Body of pancreas (tissue), 4 donors: ENCODE measurements around the gene METTL23. TPM values are rescaled to one million over a fixed set of nuclear protein-coding genes. Genes with fewer than 3 reads are reported as not detected.

Experiments
- ATAC-seq: fragments of 150-250 bp; one replicate; pipeline ENCODE4 v1.9.1; 2016
- DNase-seq, 4 donors: peaks; one replicate each; pipeline ENCODE4 v3.0.0-alpha.2; 2019
- H3K27ac ChIP-seq, 4 donors: fragments of 200-600 bp; sonication (generic); 1 replicate in 3 of 4; 2 replicates in 1 of 4; pipeline versions ENCODE4 v1.5.1 to v1.6.1; 2016 to 2019; ENCODE audit warnings: mild to moderate bottlenecking in 1 of 4, mixed read lengths in 1 of 4, moderate library complexity in 1 of 4
- H3K27me3 ChIP-seq, 2 donors: fragments of 200-600 bp; sonication (generic); one replicate each; pipeline ENCODE4 v1.6.0; 2016; ENCODE audit warnings: mild to moderate bottlenecking in 1 of 2
- H3K36me3 ChIP-seq, 2 donors: fragments of 200-600 bp; sonication (generic); replicated peaks in 1 of 2; 2 replicates each; pipeline ENCODE4 v1.5.1; 2016; ENCODE audit warnings: low read depth in 2 of 2; ENCODE audit not compliant: insufficient read depth in 1 of 2
- H3K4me1 ChIP-seq: fragments of 200-600 bp; sonication (generic); one replicate; pipeline ENCODE4 v1.6.0; 2016
- H3K4me3 ChIP-seq, 2 donors: fragments of 200-600 bp; sonication (generic); 1 replicate in 1 of 2; 2 replicates in 1 of 2; pipeline ENCODE4 v1.5.1; 2016 to 2019
- H3K9me3 ChIP-seq, 3 donors: fragments of 200-600 bp; sonication (generic); 1 replicate in 2 of 3; 2 replicates in 1 of 3; pipeline ENCODE4 v1.5.1; 2016
- POLR2A ChIP-seq, 3 donors: fragments of 450-650 bp; IDR thresholded peaks; one replicate each; pipeline ENCODE4 v1.6.1; 2016; ENCODE audit warnings: antibody characterized with exemption in 3 of 3, mild to moderate bottlenecking in 2 of 3
- WGBS, 2 donors: methylation state at CpG; one replicate each; pipeline ENCODE4 v1.1.5; 2017; 5-methylcytosine and 5-hydroxymethylcytosine counted together
- intact Hi-C: fragments of 100-400 bp; cut with DNase I; formaldehyde crosslinking; loops from one replicate; pipeline ENCODE4 v1.15.1; 2023
- total RNA-seq, 2 donors: library from RNA; depleted of rRNA; stranded (reverse); fragments of >200 nt; gene quantifications; one replicate each; pipeline ENCODE4 v1.1.0, GENCODE V29; 2016
- TF ChIP-seq, protein P1 (sequence below), 7 experiments: fragments of 450-650 bp in 4 of 7; fragments of 200-600 bp in 3 of 7; sonication (generic) in 3 of 7; IDR thresholded peaks; one replicate each; pipeline ENCODE4 v1.5.1; 2016 to 2019; ENCODE audit warnings: antibody characterized with exemption in 7 of 7

The METTL23 gene
- total RNA-seq, 2 donors from 2014 or later = 25.9 to 44.2 TPM

DNA sequence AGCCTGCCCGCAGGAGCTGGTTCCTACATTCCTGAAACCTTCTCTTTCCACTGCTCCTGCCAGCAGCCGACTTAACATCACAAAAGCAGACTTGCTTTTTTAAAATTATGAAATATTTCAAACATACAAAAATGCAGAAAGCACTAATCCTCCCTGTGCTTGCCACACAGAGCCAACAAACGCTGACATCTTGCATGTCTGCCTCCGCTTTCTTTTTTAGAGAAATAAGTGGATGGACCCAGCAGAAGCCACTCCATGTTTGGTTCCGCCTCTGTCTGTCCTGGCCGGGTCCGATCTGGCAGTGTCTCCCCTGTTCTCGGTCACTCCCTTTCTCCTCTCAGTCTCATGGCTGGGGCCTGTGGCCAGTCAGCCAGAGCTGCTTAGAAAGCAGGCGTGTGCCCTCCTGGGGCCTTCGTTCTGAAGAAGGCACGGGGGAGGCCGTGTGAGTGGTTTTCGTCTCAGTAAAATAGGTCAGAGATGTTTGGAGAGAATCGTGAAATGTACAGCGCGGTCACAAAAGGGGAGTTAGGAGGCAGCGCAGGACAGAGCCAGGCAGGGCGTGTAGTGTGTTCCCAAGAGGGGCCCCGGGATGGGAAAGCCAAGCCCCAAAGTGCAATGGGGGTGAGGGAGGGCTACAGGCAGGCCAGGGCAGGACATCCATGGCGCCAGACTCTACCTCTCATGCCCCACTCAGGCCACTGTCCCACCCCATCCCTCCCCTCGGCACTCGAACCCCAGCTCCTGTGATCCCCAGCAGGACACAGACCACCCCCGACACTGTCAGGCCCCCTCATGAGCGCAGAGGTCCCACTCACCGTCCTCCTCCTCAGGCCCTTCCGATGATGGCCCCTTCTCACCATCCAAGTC, 39.1 kb upstream of the METTL23 start:
- Histone ChIP-seq H3K27me3 (no peaks in the 10 kb centered on the region), H3K4me1 (peaks cover 15% of the 10 kb centered on the region), H3K4me3 (no peak overlapping the region), H3K9me3 (no peaks in the 10 kb centered on the region), H3K27ac (peak overlapping the region; percentile 25 to 65 (median 60)), H3K36me3 (no peaks in the 10 kb centered on the region)
- 80 to 85% methylated on average over 26 of the region's 26 CpGs for WGBS, 2 donors
- ATAC-seq = peak; percentile 21
- intact Hi-C loops = no loop called here
- TF ChIP-seq POLR2A (IDR thresholded peaks at IDR 0.05) = no peak
- TF ChIP-seq, protein P1, sequence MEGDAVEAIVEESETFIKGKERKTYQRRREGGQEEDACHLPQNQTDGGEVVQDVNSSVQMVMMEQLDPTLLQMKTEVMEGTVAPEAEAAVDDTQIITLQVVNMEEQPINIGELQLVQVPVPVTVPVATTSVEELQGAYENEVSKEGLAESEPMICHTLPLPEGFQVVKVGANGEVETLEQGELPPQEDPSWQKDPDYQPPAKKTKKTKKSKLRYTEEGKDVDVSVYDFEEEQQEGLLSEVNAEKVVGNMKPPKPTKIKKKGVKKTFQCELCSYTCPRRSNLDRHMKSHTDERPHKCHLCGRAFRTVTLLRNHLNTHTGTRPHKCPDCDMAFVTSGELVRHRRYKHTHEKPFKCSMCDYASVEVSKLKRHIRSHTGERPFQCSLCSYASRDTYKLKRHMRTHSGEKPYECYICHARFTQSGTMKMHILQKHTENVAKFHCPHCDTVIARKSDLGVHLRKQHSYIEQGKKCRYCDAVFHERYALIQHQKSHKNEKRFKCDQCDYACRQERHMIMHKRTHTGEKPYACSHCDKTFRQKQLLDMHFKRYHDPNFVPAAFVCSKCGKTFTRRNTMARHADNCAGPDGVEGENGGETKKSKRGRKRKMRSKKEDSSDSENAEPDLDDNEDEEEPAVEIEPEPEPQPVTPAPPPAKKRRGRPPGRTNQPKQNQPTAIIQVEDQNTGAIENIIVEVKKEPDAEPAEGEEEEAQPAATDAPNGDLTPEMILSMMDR (IDR thresholded peaks at IDR 0.05) = no peak
- peak in 2 of 4 donors; percentile 45 to 60 for DNase-seq

DNA sequence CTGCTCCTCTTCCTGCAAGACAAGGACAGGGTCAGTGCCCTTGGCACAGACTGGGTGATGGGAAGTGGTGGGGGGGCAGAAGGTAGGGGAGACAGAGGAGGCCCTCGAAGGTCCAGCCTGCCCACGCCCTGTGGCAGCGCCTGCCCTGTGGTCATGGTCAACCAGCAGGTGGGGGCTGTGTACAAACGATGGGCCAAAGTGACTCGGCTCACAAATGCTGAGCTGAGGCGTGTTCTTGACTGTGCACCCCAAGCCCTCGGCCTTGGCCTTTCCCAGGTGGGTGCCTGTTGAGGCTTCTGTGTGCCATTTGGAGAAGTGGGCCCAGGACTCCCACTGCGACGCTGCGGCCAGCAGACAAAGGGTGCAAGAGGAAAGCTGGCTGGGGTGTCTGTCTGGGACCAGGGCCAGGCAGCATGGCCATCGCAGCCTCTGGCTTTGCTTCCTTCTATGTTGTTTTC, 38.4 kb upstream of the METTL23 start:
- Histone ChIP-seq H3K4me3 (no peak overlapping the region), H3K27me3 (no peaks in the 10 kb centered on the region), H3K36me3 (no peaks in the 10 kb centered on the region), H3K4me1 (peaks cover 15% of the 10 kb centered on the region), H3K9me3 (no peaks in the 10 kb centered on the region), H3K27ac (peak overlapping the region; percentile 25 to 65 (median 60))
- ATAC-seq (no peak), DNase-seq (no peak)
- intact Hi-C loops = no loop called here
- WGBS, 2 donors = 71 to 74% methylated on average over 1 to 11 of the region's 11 CpGs
- no peak for TF ChIP-seq POLR2A (IDR thresholded peaks at IDR 0.05)
- TF ChIP-seq, protein P1 (IDR thresholded peaks at IDR 0.05) = no peak

DNA sequence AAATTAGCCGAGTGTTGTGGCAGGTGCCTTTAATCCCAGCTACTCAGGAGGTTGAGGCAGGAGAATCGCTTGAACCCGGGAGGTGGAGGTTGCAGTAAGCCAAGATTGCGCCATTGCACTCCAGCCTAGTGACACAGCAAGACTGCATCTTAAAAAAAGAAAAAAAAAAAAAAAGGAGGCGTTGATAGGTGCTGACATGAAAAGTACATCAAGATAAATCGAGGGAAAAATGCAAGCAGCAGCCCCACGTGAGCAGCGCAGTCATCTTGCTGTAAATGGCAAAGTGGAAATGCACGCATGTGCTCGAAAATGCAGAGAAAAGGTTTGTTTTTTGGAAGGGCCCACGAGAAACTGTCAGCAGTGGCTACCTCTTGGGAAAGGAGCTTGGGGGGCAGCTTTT, 36.8 kb upstream of the METTL23 start:
- Histone ChIP-seq H3K9me3 (no peaks in the 10 kb centered on the region), H3K27me3 (no peaks in the 10 kb centered on the region), H3K36me3 (no peaks in the 10 kb centered on the region), H3K4me3 (no peak overlapping the region), H3K4me1 (peaks cover 15% of the 10 kb centered on the region), H3K27ac (no peak overlapping the region)
- no peak for ATAC-seq
- 86 to 88% methylated on average over 11 of the region's 11 CpGs for WGBS, 2 donors
- DNase-seq = no peak
- intact Hi-C loops = no loop called here
- no peak for TF ChIP-seq POLR2A (IDR thresholded peaks at IDR 0.05)
- TF ChIP-seq, protein P1 (IDR thresholded peaks at IDR 0.05) = no peak

DNA sequence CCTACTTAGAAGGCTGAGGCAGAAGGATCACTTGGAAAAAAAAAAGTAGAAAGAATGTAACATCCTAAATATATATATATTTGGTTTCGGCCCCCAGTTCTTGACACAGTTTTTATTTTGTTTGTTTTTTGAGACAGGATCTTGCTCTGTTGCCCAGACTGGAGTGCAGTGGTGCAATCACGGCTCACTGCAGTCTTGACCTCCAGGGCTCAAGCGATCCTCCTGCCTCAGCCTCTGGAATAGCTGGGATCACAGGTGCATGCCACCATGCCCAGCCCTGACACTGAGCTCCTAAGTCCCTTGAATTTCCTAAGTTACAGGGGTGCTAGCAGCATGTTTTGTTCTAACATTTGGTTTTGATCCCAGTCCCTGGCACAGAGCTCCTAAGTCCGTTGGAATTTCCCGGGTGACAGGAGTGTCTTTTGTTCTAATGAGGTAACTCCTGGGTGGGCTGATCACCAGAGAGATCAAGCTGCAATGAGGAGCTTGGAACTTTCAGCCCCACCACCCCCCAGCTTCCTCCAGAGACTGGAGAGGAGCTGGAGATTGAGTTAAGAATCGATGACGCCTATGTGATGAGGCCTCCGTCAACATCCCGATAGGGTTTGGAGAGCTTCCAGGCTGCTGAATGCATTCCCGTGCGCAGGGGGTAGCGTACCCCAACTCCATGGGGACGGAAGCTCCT, 35.9 kb upstream of the METTL23 start:
- ATAC-seq (no peak), DNase-seq (no peak)
- TF ChIP-seq POLR2A (IDR thresholded peaks at IDR 0.05) = no peak
- TF ChIP-seq, protein P1 (IDR thresholded peaks at IDR 0.05) = no peak
- H3K36me3 ChIP-seq = no peaks in the 10 kb centered on the region
- H3K9me3 ChIP-seq = no peaks in the 10 kb centered on the region
- WGBS, 2 donors = 82 to 87% methylated on average over 11 to 13 of the region's 13 CpGs
- H3K27ac ChIP-seq = no peak overlapping the region
- intact Hi-C loops = no loop called here
- H3K27me3 ChIP-seq = no peaks in the 10 kb centered on the region
- H3K4me1 ChIP-seq = peaks cover 15% of the 10 kb centered on the region
- no peak overlapping the region for H3K4me3 ChIP-seq
